ENCODE data around the gene AADACL2. TPM values are rescaled to one million over a fixed set of nuclear protein-coding genes. Genes with fewer than 3 reads are reported as not detected.

Gene AADACL2
- total RNA-seq, 2 experiments from 2014 or later = not detected

- H2AFZ ChIP-seq (ENCODE audit: low read length) = no peak overlapping the region
- no TSS peak for BruUV-seq (replicated peaks)
- no peak overlapping the region for H3K4me3 ChIP-seq (ENCODE audit: low read depth, low read length, poor library complexity, severe bottlenecking)
Measured at GRCh38 chr3:151770956-151771355, 37.2 kb downstream of the AADACL2 start.

DNA sequence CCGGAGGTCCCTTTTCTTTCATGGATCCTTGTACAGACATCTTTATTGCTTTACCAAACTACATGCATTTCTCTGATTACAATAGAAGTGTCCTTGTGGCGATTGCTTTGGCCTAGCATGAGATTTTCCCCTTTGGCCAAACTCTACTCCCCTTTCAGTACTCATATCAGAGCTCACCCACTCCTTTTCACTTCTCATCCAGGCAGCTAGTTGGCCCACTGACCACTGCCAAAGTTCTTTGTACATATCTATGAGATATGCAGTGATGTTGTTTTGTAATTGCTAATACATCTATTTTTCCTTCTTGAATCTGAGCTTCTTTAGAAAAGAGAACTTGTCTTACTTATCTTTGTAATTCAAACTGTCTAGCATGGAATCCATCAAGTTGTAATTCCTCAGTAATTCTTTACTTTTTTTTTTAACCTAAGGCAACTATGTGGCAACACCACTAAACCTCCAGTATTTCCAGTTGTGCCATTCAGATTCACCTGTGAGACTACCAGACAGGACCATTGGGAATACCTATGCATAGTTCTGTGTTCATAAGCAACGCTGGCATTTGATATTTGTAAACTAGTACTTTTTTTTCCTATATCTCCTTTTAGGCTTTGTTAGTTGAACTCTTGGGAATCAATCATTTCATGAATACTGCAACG lies 39.2 kb downstream of the AADACL2 start:
- intact Hi-C loops (cut with micrococcal nuclease; ENCODE audit: unreplicated experiment) = no loop called here
- H3K4me1 ChIP-seq (ENCODE audit: insufficient read depth, low read length, poor library complexity, severe bottlenecking) = no peaks in the 10 kb centered on the region
- H3K27ac ChIP-seq (ENCODE audit: low read depth, low read length, poor library complexity, severe bottlenecking) = no peak overlapping the region
- H3K36me3 ChIP-seq (ENCODE audit: insufficient read depth, low read length) = no peaks in the 10 kb centered on the region
- no TSS peak for BruUV-seq (replicated peaks)
- H3K79me2 ChIP-seq (ENCODE audit: insufficient read depth, low read depth, low read length) = no peaks in the 10 kb centered on the region
- H2AFZ ChIP-seq (ENCODE audit: low read length) = no peak overlapping the region
- H3K4me2 ChIP-seq (ENCODE audit: low read length) = no peak overlapping the region
- no peak for DNase-seq (ENCODE audit: low spot score)
- no peaks in the 10 kb centered on the region for H3K9me3 ChIP-seq (ENCODE audit: low read length)
- ChIA-PET POLR2A (interaction anchor here (0.8 to 1.1 kb wide), 3 partner anchors 12 to 30 kb away, joined by 3 to 5 read pairs (median 3); no protein-coding TSS in a partner anchor), CTCF (ENCODE audit: unreplicated experiment) (no interaction called here)
- H4K20me1 ChIP-seq (ENCODE audit: insufficient read depth, low read length) = no peaks in the 10 kb centered on the region
- TF ChIP-seq, protein P1, sequence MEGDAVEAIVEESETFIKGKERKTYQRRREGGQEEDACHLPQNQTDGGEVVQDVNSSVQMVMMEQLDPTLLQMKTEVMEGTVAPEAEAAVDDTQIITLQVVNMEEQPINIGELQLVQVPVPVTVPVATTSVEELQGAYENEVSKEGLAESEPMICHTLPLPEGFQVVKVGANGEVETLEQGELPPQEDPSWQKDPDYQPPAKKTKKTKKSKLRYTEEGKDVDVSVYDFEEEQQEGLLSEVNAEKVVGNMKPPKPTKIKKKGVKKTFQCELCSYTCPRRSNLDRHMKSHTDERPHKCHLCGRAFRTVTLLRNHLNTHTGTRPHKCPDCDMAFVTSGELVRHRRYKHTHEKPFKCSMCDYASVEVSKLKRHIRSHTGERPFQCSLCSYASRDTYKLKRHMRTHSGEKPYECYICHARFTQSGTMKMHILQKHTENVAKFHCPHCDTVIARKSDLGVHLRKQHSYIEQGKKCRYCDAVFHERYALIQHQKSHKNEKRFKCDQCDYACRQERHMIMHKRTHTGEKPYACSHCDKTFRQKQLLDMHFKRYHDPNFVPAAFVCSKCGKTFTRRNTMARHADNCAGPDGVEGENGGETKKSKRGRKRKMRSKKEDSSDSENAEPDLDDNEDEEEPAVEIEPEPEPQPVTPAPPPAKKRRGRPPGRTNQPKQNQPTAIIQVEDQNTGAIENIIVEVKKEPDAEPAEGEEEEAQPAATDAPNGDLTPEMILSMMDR (conservative IDR thresholded peaks at IDR 0.05; ENCODE audit: low read length) = no peak
- TF ChIP-seq EZH2phosphoT487 (IDR thresholded peaks at IDR 0.05; ENCODE audit: borderline replicate concordance, low read depth, low read length) = no peak
- H3K4me3 ChIP-seq (ENCODE audit: low read depth, low read length, poor library complexity, severe bottlenecking) = no peak overlapping the region
- H3K9me2 ChIP-seq (ENCODE audit: insufficient read depth, low read length) = no peaks in the 10 kb centered on the region

More at GRCh38 chr3:151770956-151771355, 37.2 kb downstream of the AADACL2 start:
- POLR2A ChIA-PET = interaction anchor here (1.0 kb wide), 1 partner anchor 19 kb away, joined by 4 read pairs; no protein-coding TSS in a partner anchor
- CTCF ChIA-PET (ENCODE audit: unreplicated experiment) = no interaction called here
- DNase-seq (ENCODE audit: low spot score) = no peak
- no peaks in the 10 kb centered on the region for H4K20me1 ChIP-seq (ENCODE audit: insufficient read depth, low read length)
- intact Hi-C loops (cut with micrococcal nuclease; ENCODE audit: unreplicated experiment) = no loop called here
- H3K27ac ChIP-seq (ENCODE audit: low read depth, low read length, poor library complexity, severe bottlenecking) = no peak overlapping the region
- no peaks in the 10 kb centered on the region for H3K9me2 ChIP-seq (ENCODE audit: insufficient read depth, low read length)
- TF ChIP-seq, protein P1 (conservative IDR thresholded peaks at IDR 0.05; ENCODE audit: low read length) = no peak
- no peak for TF ChIP-seq EZH2phosphoT487 (IDR thresholded peaks at IDR 0.05; ENCODE audit: borderline replicate concordance, low read depth, low read length)
- no peak overlapping the region for H3K4me2 ChIP-seq (ENCODE audit: low read length)
- H3K36me3 ChIP-seq (ENCODE audit: insufficient read depth, low read length) = no peaks in the 10 kb centered on the region
- no peaks in the 10 kb centered on the region for H3K4me1 ChIP-seq (ENCODE audit: insufficient read depth, low read length, poor library complexity, severe bottlenecking)
- no peaks in the 10 kb centered on the region for H3K79me2 ChIP-seq (ENCODE audit: insufficient read depth, low read depth, low read length)
- H3K9me3 ChIP-seq (ENCODE audit: low read length) = no peaks in the 10 kb centered on the region

DNA sequence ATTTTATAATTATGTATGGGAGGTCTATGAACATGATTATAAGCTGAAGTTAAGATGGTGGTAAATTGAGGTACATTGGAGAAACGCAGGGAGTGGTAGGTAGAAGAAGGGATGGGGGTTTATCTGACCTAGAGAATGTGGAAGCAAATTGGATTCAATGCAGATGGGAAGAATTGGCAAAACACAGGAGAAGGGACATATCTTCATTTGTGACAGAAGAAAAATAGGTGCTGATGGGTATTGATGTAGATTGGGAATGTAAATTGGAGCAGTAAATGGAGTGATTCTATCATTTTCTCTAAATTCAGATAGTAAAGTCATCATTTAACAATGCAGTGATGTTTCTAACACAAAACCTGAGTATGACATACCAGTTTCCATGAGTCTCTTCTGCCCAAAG lies 40.5 kb downstream of the AADACL2 start:
- Histone ChIP-seq H4K20me1 (ENCODE audit: insufficient read depth, low read length) (no peaks in the 10 kb centered on the region), H3K27ac (ENCODE audit: low read depth, low read length, poor library complexity, severe bottlenecking) (no peak overlapping the region), H3K4me3 (ENCODE audit: low read depth, low read length, poor library complexity, severe bottlenecking) (no peak overlapping the region), H3K4me1 (ENCODE audit: insufficient read depth, low read length, poor library complexity, severe bottlenecking) (no peaks in the 10 kb centered on the region), H3K9me2 (ENCODE audit: insufficient read depth, low read length) (no peaks in the 10 kb centered on the region), H3K9me3 (ENCODE audit: low read length) (no peaks in the 10 kb centered on the region), H3K4me2 (ENCODE audit: low read length) (no peak overlapping the region), H2AFZ (ENCODE audit: low read length) (no peak overlapping the region), H3K36me3 (ENCODE audit: insufficient read depth, low read length) (no peaks in the 10 kb centered on the region), H3K79me2 (ENCODE audit: insufficient read depth, low read depth, low read length) (no peaks in the 10 kb centered on the region)
- intact Hi-C loops (cut with micrococcal nuclease; ENCODE audit: unreplicated experiment) = no loop called here
- POLR2A ChIA-PET = interaction anchor here (0.6 to 1.0 kb wide), 2 partner anchors 11 to 142 kb away, joined by 3 to 5 read pairs; no protein-coding TSS in a partner anchor
- TF ChIP-seq, protein P1 (conservative IDR thresholded peaks at IDR 0.05; ENCODE audit: low read length) = no peak
- TF ChIP-seq EZH2phosphoT487 (IDR thresholded peaks at IDR 0.05; ENCODE audit: borderline replicate concordance, low read depth, low read length) = no peak
- no TSS peak for BruUV-seq (replicated peaks)
- DNase-seq (ENCODE audit: low spot score) = no peak
- CTCF ChIA-PET (ENCODE audit: unreplicated experiment) = no interaction called here
